Neural crest cell (in vitro differentiated cells): ENCODE measurements around the gene P2RY8. TPM values are rescaled to one million over a fixed set of nuclear protein-coding genes. Genes with fewer than 3 reads are reported as not detected.
A peak's percentile ranks its signal among the peaks of the same experiment; 100 is the strongest.

Source experiments
- DNase-seq: peaks from one replicate; pipeline ENCODE4 v3.0.0; 2021; ENCODE audit warnings: low read depth, mixed read lengths, low spot score
- H3K27ac Mint-ChIP-seq: one replicate; pipeline ENCODE4 v1.8.0; 2021; ENCODE audit warnings: mild to moderate bottlenecking, mixed read lengths; ENCODE audit not compliant: unreplicated experiment
- H3K27me3 Mint-ChIP-seq: 2 replicates; pipeline ENCODE4 v1.8.0; 2021; ENCODE audit warnings: low read depth, mild to moderate bottlenecking, mixed read lengths
- H3K36me3 Mint-ChIP-seq: 2 replicates; pipeline ENCODE4 v1.8.0; 2021; ENCODE audit warnings: low read depth, mild to moderate bottlenecking, mixed read lengths
- H3K4me1 Mint-ChIP-seq: 2 replicates; pipeline ENCODE4 v1.8.0; 2021; ENCODE audit warnings: mixed read lengths
- H3K4me3 Mint-ChIP-seq: one replicate; pipeline ENCODE4 v1.8.0; 2021; ENCODE audit warnings: mild to moderate bottlenecking, mixed read lengths
- H3K9me3 Mint-ChIP-seq: 2 replicates; pipeline ENCODE4 v1.8.0; 2021; ENCODE audit warnings: mixed read lengths
- long read RNA-seq: library from polyadenylated mRNA; unstranded; transcript quantifications from one replicate; pipeline ENCODE4 v2.0.0, GENCODE V29; 2020
- total RNA-seq: library from RNA; stranded (reverse); gene quantifications from 2 replicates; pipeline ENCODE4 v1.2.1, GENCODE V29; 2021
- TF ChIP-seq, protein P1 (sequence below): fragments of 200-600 bp; sonication (generic); conservative IDR thresholded peaks from 2 replicates; pipeline ENCODE4 v1.5.0; 2021; ENCODE audit warnings: antibody characterized with exemption, mild to moderate bottlenecking

The P2RY8 gene, protein sequence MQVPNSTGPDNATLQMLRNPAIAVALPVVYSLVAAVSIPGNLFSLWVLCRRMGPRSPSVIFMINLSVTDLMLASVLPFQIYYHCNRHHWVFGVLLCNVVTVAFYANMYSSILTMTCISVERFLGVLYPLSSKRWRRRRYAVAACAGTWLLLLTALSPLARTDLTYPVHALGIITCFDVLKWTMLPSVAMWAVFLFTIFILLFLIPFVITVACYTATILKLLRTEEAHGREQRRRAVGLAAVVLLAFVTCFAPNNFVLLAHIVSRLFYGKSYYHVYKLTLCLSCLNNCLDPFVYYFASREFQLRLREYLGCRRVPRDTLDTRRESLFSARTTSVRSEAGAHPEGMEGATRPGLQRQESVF
- total RNA-seq: not detected in 2 replicates
- long read RNA-seq: 0 reads

DNA sequence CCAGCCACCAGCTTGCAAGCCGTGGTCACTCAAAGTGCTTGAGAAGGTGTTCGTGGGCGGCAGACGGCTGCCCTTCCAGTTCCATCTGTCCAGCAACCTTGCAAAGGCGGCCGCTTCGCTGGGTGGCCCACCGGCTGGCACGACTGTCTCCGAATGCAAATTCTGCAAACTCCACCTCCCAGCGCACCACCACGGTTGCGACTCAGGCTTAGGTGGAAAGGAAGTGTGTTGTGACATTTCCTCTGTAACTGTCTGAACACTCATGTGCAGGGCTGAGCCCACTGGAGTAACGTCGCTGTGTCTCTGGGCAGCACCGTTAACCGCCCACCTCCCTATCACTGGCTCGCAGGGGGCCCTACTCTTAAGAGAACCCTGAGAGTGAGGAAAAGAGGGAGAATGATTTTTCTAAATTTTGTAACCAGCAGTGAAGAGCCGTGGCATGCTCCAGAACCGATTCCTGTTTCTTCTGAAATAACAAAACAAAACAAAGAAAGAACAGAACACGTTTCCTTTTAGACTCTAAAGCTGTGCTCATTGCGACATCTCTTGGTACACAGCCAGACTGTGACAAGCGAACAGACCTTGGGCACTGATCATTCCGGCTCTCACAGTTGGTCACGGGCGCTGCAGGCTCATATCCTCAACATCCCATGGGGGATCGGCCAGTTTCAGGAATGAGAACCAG, at the start of gene P2RY8:
TSS of gene P2RY8 (minus strand) at position 155 of the 685 bp plus-strand sequence. CDS start 70,627 bp downstream, outside the sequence.
- Mint-ChIP-seq H3K36me3 (no peaks in the 10 kb centered on the region), H3K4me1 (no peaks in the 10 kb centered on the region), H3K4me3 (no peak within 1 kb of the TSS), H3K27ac (no peak within 1 kb of the TSS), H3K27me3 (no peaks in the 10 kb centered on the region), H3K9me3 (no peaks in the 10 kb centered on the region)
- no peak for DNase-seq
- TF ChIP-seq, protein P1, sequence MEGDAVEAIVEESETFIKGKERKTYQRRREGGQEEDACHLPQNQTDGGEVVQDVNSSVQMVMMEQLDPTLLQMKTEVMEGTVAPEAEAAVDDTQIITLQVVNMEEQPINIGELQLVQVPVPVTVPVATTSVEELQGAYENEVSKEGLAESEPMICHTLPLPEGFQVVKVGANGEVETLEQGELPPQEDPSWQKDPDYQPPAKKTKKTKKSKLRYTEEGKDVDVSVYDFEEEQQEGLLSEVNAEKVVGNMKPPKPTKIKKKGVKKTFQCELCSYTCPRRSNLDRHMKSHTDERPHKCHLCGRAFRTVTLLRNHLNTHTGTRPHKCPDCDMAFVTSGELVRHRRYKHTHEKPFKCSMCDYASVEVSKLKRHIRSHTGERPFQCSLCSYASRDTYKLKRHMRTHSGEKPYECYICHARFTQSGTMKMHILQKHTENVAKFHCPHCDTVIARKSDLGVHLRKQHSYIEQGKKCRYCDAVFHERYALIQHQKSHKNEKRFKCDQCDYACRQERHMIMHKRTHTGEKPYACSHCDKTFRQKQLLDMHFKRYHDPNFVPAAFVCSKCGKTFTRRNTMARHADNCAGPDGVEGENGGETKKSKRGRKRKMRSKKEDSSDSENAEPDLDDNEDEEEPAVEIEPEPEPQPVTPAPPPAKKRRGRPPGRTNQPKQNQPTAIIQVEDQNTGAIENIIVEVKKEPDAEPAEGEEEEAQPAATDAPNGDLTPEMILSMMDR: no peak

DNA sequence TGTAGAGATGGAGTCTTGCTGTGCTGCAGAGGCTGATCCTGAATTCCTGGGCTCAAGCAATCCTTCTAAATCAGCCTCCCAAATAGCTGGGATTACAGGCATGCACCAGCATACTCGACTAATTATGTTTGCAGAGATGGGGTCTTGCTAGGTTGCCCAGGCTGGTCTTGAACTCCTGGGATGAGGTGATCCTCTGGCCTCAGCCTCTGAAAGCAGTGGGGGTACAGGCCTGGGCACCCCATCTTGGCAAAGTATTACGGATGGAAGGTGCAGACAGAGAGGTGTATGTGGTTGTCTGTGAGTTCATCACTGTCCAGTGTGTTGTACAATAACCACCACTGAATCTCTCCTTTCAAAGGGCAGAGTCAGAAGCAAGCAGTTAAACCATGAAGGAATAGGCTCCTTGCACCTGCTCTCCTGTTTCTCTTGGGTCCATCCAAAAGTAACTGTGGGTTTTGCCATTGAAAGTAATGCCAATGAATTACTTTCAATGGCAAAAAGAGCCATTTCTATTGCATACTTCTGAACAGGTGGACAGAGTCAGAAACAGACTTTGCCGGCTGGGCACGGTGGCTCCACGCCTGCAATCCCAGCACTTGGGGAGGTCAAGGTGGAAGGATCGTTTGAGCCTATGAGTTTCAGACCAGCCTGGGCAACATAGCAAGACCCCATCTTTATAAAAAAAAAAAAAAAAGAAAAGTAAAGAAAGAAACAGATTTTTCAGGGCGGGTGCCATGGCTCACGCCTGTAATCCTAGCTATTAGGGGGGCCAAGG, 47.4 kb upstream of the P2RY8 start:
- Mint-ChIP-seq H3K4me1 (peaks cover under 1% of the 10 kb centered on the region), H3K36me3 (no peaks in the 10 kb centered on the region), H3K9me3 (no peaks in the 10 kb centered on the region), H3K27ac (no peak overlapping the region), H3K27me3 (peaks cover 6% of the 10 kb centered on the region), H3K4me3 (no peak overlapping the region)
- TF ChIP-seq, protein P1: no peak
- DNase-seq: no peak

DNA sequence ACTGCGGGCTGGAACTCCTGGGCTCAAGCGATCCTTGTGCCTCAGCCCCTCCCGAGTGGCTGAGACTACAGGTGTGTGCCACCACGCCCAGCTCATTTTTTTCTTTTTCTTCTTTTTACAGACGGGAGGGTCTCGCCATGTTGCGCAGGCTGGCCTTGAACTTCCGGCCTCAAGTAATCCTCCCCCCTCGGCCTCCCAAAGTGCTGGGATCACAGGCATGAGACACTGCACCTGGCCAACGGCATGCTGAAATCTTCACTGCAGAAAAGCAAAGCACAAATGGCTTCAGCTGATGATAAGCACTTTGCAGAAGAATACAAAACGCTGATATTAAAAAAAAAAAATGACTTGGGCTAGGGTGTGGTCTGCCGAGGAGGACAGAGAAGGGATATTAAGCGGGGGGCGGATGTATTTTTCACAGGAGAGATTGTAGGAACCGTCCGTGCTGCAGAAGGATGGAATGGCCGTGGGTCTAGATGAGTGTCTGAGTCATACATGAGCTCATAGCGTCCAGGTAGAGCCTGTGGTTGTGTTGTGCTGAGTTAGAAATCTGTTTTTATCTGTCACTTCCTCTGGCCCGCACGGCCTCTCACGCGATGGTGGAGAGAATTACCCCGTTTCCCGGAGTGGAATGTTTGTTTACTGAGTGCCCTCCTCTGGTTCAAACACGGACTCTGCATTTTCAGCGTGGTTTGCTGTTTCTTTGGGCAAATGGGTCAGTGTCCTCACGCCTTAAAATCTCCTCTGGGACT, 45.9 kb upstream of the P2RY8 start:
- Mint-ChIP-seq H3K9me3 (no peaks in the 10 kb centered on the region), H3K27ac (no peak overlapping the region)

DNA sequence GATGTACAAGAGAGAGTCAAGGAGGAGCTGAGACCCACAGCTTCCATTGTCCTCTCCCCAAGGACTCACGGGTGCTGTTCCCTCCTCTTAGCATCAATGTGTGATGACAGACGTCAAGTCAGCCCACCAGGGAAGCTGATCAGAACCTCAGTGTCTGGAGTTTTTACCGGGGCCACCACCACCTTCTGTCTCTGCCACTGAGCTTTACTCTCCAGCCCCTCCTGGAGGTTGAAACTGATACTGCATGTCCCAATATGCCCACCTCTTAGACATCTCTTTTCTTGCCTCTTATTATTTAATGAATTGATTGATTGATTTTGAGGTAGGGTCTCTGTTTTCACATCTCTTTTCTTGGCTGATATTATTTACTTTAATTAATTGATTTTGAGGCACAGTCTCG, 44.1 kb upstream of the P2RY8 start:
- Mint-ChIP-seq H3K27me3 (peaks cover 6% of the 10 kb centered on the region), H3K4me1 (no peaks in the 10 kb centered on the region), H3K27ac (no peak overlapping the region), H3K36me3 (no peaks in the 10 kb centered on the region), H3K9me3 (no peaks in the 10 kb centered on the region), H3K4me3 (no peak overlapping the region)
- peak; percentile 64 for DNase-seq
- TF ChIP-seq, protein P1: peak; percentile 72

More for the DNA sequence above, 45.9 kb upstream of the P2RY8 start:
- H3K27me3 Mint-ChIP-seq: peaks cover 6% of the 10 kb centered on the region
- DNase-seq: no peak
- TF ChIP-seq, protein P1: no peak
- H3K4me3 Mint-ChIP-seq: no peak overlapping the region
- no peaks in the 10 kb centered on the region for H3K4me1 Mint-ChIP-seq
- no peaks in the 10 kb centered on the region for H3K36me3 Mint-ChIP-seq
